Endodermal cell (in vitro differentiated cells): Measurements from ENCODE around the gene SLC13A1. TPM values are rescaled to one million over a fixed set of nuclear protein-coding genes. Genes with fewer than 3 reads are reported as not detected.

Source experiments
- DNase-seq: peaks from one replicate; pipeline ENCODE4 v3.0.0-alpha.2; 2017
- H3K27ac ChIP-seq: 2 replicates; pipeline ENCODE4 v1.5.1; 2013; ENCODE audit warnings: mild to moderate bottlenecking, low read depth, low read length, moderate library complexity
- H3K27me3 ChIP-seq: 2 replicates; pipeline ENCODE4 v1.6.1; 2013; ENCODE audit warnings: mild to moderate bottlenecking, low read length, moderate library complexity; ENCODE audit not compliant: insufficient read depth, control insufficient read depth, poor library complexity, severe bottlenecking
- H3K36me3 ChIP-seq: 2 replicates; pipeline ENCODE4 v1.7.0; 2013; ENCODE audit warnings: mild to moderate bottlenecking, low read length, moderate library complexity; ENCODE audit not compliant: control insufficient read depth, insufficient read depth
- H3K4me1 ChIP-seq: one replicate; pipeline ENCODE4 v1.7.0; 2013; ENCODE audit warnings: low read length; ENCODE audit not compliant: control insufficient read depth, insufficient read depth
- H3K4me3 ChIP-seq: 2 replicates; pipeline ENCODE4 v1.5.1; 2013; ENCODE audit warnings: mild to moderate bottlenecking, low read length, moderate library complexity
- H3K9ac ChIP-seq: 2 replicates; pipeline ENCODE4 v1.6.1; 2013; ENCODE audit warnings: mild to moderate bottlenecking, low read length, moderate library complexity; ENCODE audit not compliant: poor library complexity, severe bottlenecking; ENCODE audit errors: extremely low read depth
- H3K9me3 ChIP-seq: 2 replicates; pipeline ENCODE4 v1.6.1; 2013; ENCODE audit warnings: mild to moderate bottlenecking, low read length, moderate library complexity; ENCODE audit not compliant: control insufficient read depth
- H3K27ac Mint-ChIP-seq: 2 replicates; pipeline ENCODE4 v1.8.0; 2020; ENCODE audit warnings: mixed read lengths
- H3K27me3 Mint-ChIP-seq: 2 replicates; pipeline ENCODE4 v1.8.0; 2021; ENCODE audit warnings: mild to moderate bottlenecking, mixed read lengths; ENCODE audit not compliant: insufficient read depth
- H3K36me3 Mint-ChIP-seq: 2 replicates; pipeline ENCODE4 v1.8.0; 2020; ENCODE audit warnings: low read depth, mixed read lengths
- H3K4me1 Mint-ChIP-seq: 2 replicates; pipeline ENCODE4 v1.8.0; 2020; ENCODE audit warnings: mixed read lengths
- H3K4me3 Mint-ChIP-seq: 2 replicates; pipeline ENCODE4 v1.8.0; 2020; ENCODE audit warnings: mild to moderate bottlenecking, moderate library complexity, mixed read lengths
- H3K9me3 Mint-ChIP-seq: 2 replicates; pipeline ENCODE4 v1.8.0; 2020; ENCODE audit warnings: mild to moderate bottlenecking, mixed read lengths
- WGBS, 2 experiments: methylation state at CpG; one replicate each; pipeline versions ENCODE4 v1.1.5 to v1.1.7; 2013; ENCODE audit warnings: missing lambda C conversion rate in 2 of 2, mixed read lengths in 1 of 2; ENCODE audit not compliant: insufficient coverage in 1 of 2, insufficient read length in 1 of 2; 5-methylcytosine and 5-hydroxymethylcytosine counted together
- total RNA-seq, 2 donors: library from RNA; stranded (reverse); fragmentation: NEBNext Ultra II Directional in 1 of 2; extraction: Animal tissue kit (Norgen Biotek cat#: 25700) in 1 of 2; gene quantifications; 2 replicates in 1 of 2; 3 replicates in 1 of 2; pipeline ENCODE4 v1.2.1, GENCODE V29; 2021
- TF ChIP-seq, protein P1 (sequence below): fragments of 200-600 bp; sonication (generic); conservative IDR thresholded peaks from 2 replicates; pipeline ENCODE4 v1.5.0; 2021; ENCODE audit warnings: antibody characterized with exemption, mild to moderate bottlenecking

Gene SLC13A1
- total RNA-seq, 2 donors from 2014 or later = not detected

- TF ChIP-seq, protein P1, sequence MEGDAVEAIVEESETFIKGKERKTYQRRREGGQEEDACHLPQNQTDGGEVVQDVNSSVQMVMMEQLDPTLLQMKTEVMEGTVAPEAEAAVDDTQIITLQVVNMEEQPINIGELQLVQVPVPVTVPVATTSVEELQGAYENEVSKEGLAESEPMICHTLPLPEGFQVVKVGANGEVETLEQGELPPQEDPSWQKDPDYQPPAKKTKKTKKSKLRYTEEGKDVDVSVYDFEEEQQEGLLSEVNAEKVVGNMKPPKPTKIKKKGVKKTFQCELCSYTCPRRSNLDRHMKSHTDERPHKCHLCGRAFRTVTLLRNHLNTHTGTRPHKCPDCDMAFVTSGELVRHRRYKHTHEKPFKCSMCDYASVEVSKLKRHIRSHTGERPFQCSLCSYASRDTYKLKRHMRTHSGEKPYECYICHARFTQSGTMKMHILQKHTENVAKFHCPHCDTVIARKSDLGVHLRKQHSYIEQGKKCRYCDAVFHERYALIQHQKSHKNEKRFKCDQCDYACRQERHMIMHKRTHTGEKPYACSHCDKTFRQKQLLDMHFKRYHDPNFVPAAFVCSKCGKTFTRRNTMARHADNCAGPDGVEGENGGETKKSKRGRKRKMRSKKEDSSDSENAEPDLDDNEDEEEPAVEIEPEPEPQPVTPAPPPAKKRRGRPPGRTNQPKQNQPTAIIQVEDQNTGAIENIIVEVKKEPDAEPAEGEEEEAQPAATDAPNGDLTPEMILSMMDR = no peak
- Histone ChIP-seq H3K9me3 (no peaks in the 10 kb centered on the region), H3K27me3 (no peaks in the 10 kb centered on the region), H3K27ac (no peak overlapping the region), H3K9ac (no peak overlapping the region), H3K4me3 (no peak overlapping the region), H3K36me3 (no peaks in the 10 kb centered on the region), H3K4me1 (peaks cover 6% of the 10 kb centered on the region)
- no peaks in the 10 kb centered on the region for H3K27me3 Mint-ChIP-seq
- H3K27ac Mint-ChIP-seq = no peak overlapping the region
- no peaks in the 10 kb centered on the region for H3K36me3 Mint-ChIP-seq
- H3K4me3 Mint-ChIP-seq = no peak overlapping the region
- peaks cover 19% of the 10 kb centered on the region for H3K4me1 Mint-ChIP-seq
- H3K9me3 Mint-ChIP-seq = no peaks in the 10 kb centered on the region
- DNase-seq = no peak
These were observed 79.5 kb downstream of the SLC13A1 start for GRCh38 chr7:123120286-123120685.

DNA sequence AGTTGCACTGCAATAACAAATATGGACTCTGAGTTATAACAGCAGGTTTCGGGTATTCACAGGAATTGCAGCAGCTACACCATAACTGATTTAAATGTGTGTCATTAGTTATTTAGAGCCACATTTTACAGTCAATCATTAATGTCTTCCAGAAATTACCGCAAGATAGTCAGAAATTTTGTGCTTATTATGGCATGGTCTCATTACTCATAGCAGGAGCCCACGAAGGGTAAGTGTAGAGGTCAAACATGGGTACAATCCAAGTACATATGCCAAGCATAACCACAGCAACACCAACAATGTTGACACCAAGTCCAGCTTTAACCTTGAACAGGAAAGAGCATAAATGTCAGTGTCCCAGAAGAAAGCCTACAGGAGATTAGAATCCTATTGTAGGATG is 84.4 kb downstream of the SLC13A1 start:
- Histone ChIP-seq H3K27ac (no peak overlapping the region), H3K27me3 (no peaks in the 10 kb centered on the region), H3K9ac (no peak overlapping the region), H3K36me3 (no peaks in the 10 kb centered on the region), H3K4me3 (no peak overlapping the region), H3K9me3 (no peaks in the 10 kb centered on the region), H3K4me1 (peaks cover 6% of the 10 kb centered on the region)
- H3K27ac Mint-ChIP-seq = no peak overlapping the region
- H3K9me3 Mint-ChIP-seq = no peaks in the 10 kb centered on the region
- no peak for DNase-seq
- H3K4me1 Mint-ChIP-seq = peaks cover 19% of the 10 kb centered on the region
- 83 to 91% methylated on average over 1 to 3 of the region's 3 CpGs for WGBS, 2 experiments
- TF ChIP-seq, protein P1 = no peak
- no peak overlapping the region for H3K4me3 Mint-ChIP-seq
- no peaks in the 10 kb centered on the region for H3K36me3 Mint-ChIP-seq
- no peaks in the 10 kb centered on the region for H3K27me3 Mint-ChIP-seq

DNA sequence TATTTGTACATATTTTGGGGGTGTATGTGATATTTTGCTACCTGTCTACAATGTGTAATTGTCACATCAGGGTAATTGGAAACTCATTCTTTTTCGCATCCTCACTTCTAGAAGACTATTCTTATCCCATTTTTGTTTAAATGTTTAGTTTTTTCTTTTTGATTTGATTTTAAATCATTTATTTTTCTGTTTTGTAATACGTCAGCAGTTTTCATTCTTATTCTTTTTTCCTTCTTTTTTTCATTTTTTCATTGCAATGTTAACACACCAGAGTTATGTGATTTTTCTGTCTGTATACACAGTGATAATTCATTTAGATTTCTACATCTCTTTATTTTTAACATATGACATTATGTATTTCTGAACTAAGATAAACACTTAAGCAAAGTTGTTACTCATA is 85.5 kb downstream of the SLC13A1 start:
- H3K4me3 ChIP-seq = no peak overlapping the region
- Mint-ChIP-seq H3K36me3 (no peaks in the 10 kb centered on the region), H3K27ac (no peak overlapping the region), H3K4me1 (peaks cover 19% of the 10 kb centered on the region), H3K4me3 (no peak overlapping the region), H3K27me3 (no peaks in the 10 kb centered on the region), H3K9me3 (no peaks in the 10 kb centered on the region)
- peaks cover 6% of the 10 kb centered on the region for H3K4me1 ChIP-seq
- no CpG with 5 or more reads among the region's 2 CpGs for WGBS, 2 experiments
- H3K27me3 ChIP-seq = no peaks in the 10 kb centered on the region
- H3K9ac ChIP-seq = no peak overlapping the region
- H3K27ac ChIP-seq = no peak overlapping the region
- H3K36me3 ChIP-seq = no peaks in the 10 kb centered on the region
- TF ChIP-seq, protein P1 = no peak
- DNase-seq = no peak
- no peaks in the 10 kb centered on the region for H3K9me3 ChIP-seq
